Bronchial epithelial cell (primary cell): ENCODE data around the gene C14orf132. TPM values are rescaled to one million over a fixed set of nuclear protein-coding genes. Genes with fewer than 3 reads are reported as not detected.

ENCODE experiments used
- DNase-seq: peaks from one replicate; pipeline ENCODE4 v3.0.0-alpha.2; 2010; ENCODE audit warnings: low read depth
- FAIRE-seq: peaks from 2 replicates; lab custom pipeline; 2011; peaks lifted over from hg19 to GRCh38; lab: Jason Lieb, UNC
- H3K27me3 ChIP-seq: 2 replicates; pipeline ENCODE4 v1.5.1; 2011; ENCODE audit warnings: low read length; ENCODE audit not compliant: control insufficient read depth, insufficient read depth
- H3K36me3 ChIP-seq: 2 replicates; pipeline ENCODE4 v1.5.1; 2011; ENCODE audit warnings: low read length; ENCODE audit not compliant: control insufficient read depth, insufficient read depth
- H3K4me3 ChIP-seq: 2 replicates; pipeline ENCODE4 v1.5.1; 2011; ENCODE audit warnings: mild to moderate bottlenecking, low read depth, low read length, control low read depth
- total RNA-seq: library from RNA; depleted of rRNA; stranded (reverse); fragments of >200 nt; gene quantifications from 2 replicates; pipeline ENCODE4 v1.2.1, GENCODE V29; 2014
- TF ChIP-seq, protein P1 (sequence below): IDR thresholded peaks from 2 replicates; pipeline ENCODE4 v1.5.1; 2011; ENCODE audit warnings: mild to moderate bottlenecking, moderate library complexity, low read length, control low read depth, inconsistent platforms; ENCODE audit not compliant: insufficient read depth, severe bottlenecking

C14orf132 gene
- total RNA-seq, 1 donor from 2014 or later: 1.1 TPM

DNA sequence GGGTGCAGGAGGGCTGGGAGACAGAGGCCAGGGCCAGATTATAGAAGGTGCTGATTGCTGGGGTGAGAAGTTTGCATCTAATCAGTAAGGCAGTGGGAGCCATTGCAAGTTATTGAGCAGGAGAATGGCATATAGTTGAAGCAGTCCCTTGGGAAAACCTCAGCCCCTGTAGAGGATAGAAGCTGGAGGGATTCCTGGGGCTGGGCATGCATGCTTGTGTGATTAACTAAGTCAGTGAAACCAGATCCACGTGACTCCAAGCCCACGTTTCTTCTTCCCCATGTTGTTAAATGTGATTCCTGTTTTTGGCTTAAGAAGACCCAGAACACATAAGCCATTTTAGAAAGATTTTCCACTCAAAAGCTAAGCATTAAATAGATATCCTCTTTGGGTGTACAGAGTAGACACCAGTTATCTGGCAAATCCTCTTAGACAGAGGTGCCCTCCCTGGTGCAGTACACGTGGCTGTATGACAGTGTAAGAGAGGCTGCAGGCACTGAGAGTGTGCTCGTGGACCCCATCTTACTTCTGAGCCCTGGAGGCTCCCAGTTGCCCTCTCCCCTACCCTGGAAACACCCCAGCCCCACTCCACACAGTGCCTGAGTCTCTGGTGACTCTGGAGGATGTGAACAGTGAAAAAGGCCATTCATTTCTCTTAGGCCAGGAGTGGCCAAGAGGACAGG is 3.2 kb downstream of the C14orf132 start:
- DNase-seq (no peak), FAIRE-seq (no peak)
- Histone ChIP-seq H3K27me3 (peaks cover 9% of the 10 kb centered on the region), H3K4me3 (no peak overlapping the region), H3K36me3 (no peaks in the 10 kb centered on the region)
- TF ChIP-seq, protein P1, sequence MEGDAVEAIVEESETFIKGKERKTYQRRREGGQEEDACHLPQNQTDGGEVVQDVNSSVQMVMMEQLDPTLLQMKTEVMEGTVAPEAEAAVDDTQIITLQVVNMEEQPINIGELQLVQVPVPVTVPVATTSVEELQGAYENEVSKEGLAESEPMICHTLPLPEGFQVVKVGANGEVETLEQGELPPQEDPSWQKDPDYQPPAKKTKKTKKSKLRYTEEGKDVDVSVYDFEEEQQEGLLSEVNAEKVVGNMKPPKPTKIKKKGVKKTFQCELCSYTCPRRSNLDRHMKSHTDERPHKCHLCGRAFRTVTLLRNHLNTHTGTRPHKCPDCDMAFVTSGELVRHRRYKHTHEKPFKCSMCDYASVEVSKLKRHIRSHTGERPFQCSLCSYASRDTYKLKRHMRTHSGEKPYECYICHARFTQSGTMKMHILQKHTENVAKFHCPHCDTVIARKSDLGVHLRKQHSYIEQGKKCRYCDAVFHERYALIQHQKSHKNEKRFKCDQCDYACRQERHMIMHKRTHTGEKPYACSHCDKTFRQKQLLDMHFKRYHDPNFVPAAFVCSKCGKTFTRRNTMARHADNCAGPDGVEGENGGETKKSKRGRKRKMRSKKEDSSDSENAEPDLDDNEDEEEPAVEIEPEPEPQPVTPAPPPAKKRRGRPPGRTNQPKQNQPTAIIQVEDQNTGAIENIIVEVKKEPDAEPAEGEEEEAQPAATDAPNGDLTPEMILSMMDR: no peak

DNA sequence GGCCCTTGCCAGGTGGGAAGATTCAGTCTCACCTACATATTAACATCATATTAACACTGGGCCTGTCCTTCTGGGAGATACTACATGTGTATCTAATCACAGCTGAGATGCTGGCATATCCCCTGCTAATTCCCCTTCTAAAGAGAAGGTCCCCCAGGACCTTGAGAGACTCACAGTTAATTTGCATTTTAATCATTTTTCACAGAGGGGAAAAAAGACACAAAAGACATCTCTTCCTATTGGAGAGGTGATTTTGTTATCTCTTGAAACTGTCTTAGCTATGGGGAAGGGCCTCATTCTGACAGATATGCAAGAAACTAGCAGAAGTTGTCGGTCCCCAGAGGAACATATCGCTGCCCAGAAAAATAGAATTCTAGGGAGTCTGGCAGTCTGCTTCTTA is 7.5 kb downstream of the C14orf132 start:
- TF ChIP-seq, protein P1: no peak
- FAIRE-seq: no peak
- H3K36me3 ChIP-seq: no peaks in the 10 kb centered on the region
- DNase-seq: no peak
- H3K4me3 ChIP-seq: no peak overlapping the region
- peaks cover 2% of the 10 kb centered on the region for H3K27me3 ChIP-seq

DNA sequence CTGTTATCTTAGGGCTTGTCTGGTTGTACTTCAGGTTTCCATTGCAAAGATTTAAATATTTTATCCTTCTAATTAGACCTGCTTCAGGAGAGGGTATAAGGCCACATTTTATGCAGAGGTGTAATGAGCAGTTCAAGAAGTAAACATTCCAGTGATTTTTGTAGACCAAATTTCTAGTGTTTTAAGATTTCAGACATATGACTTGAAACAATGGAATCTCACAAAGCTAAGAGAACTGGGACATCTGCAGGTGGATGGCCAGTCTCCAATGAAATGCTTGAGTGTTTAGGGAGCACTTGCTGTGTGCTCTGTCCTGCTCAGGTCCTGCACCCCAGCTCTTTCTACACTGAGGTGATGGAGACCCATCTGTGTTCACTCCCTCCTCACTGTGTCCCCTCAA is 7.9 kb downstream of the C14orf132 start:
- TF ChIP-seq, protein P1: no peak

GRCh38 chr14:96049932-96050331 is 10.8 kb downstream of the C14orf132 start:
- TF ChIP-seq, protein P1: no peak
- DNase-seq: no peak
- Histone ChIP-seq H3K36me3 (no peaks in the 10 kb centered on the region), H3K27me3 (no peaks in the 10 kb centered on the region), H3K4me3 (no peak overlapping the region)
- FAIRE-seq: no peak

More for the DNA sequence above, 7.9 kb downstream of the C14orf132 start:
- DNase-seq: no peak
- Histone ChIP-seq H3K27me3 (peaks cover 2% of the 10 kb centered on the region), H3K36me3 (no peaks in the 10 kb centered on the region), H3K4me3 (no peak overlapping the region)
- FAIRE-seq: no peak

GRCh38 chr14:96050482-96050881 is 11.3 kb downstream of the C14orf132 start:
- no peak for FAIRE-seq

More at GRCh38 chr14:96050482-96050881, 11.3 kb downstream of the C14orf132 start:
- Histone ChIP-seq H3K27me3 (no peaks in the 10 kb centered on the region), H3K4me3 (no peak overlapping the region), H3K36me3 (no peaks in the 10 kb centered on the region)
- TF ChIP-seq, protein P1: no peak
- no peak for DNase-seq
